GM21576 (cell line): ENCODE data around the gene PRR15L.
A peak's percentile ranks its signal among the peaks of the same experiment; 100 is the strongest.

Source experiments
- ATAC-seq: cut with Tn5 transposase; IDR thresholded peaks from one replicate; pipeline ENCODE4 v1.9.1; 2021; ENCODE audit warnings: mild to moderate bottlenecking, moderate library complexity; ENCODE audit not compliant: unreplicated experiment

The PRR15L gene

DNA sequence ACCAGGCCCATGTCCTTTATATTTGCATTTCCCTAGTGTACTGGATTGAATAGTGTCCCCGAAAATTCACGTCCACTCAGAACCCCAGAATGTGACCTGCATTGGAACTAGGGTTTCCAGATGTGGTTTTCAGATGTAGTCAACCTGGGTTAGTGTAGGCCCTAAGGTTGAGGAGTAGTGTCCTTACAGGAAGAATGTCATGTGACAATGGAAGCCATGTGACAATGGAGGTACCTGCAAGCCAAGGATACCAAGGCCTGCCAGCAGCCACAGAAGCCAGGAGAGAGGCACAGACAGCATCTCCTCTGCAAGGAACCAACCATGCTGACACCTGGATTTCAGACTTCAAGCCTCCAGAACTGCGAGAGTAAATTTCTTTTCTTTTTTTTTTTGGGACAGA, 5.2 kb upstream of the PRR15L start:
- ATAC-seq, result no peak

DNA sequence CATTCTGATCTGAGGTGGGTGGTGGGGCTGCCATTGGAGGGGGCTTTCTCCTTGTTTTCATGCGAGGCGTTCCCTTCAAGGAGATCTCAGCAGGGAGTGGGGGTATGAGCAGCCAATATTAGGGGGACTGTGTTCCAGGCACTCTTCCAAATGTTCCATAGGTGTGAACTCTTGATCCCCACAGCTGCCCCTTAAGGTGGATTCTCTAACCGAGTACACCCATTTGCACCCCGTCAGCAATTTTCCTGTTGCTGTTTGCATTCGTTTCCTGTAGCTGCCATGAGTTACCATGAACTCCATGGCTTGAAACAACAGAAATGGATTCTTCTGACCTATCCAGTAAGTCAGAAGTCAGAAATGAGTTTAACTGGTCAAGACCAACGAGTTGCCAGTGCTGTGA, 3.7 kb upstream of the PRR15L start:
- no peak for ATAC-seq

DNA sequence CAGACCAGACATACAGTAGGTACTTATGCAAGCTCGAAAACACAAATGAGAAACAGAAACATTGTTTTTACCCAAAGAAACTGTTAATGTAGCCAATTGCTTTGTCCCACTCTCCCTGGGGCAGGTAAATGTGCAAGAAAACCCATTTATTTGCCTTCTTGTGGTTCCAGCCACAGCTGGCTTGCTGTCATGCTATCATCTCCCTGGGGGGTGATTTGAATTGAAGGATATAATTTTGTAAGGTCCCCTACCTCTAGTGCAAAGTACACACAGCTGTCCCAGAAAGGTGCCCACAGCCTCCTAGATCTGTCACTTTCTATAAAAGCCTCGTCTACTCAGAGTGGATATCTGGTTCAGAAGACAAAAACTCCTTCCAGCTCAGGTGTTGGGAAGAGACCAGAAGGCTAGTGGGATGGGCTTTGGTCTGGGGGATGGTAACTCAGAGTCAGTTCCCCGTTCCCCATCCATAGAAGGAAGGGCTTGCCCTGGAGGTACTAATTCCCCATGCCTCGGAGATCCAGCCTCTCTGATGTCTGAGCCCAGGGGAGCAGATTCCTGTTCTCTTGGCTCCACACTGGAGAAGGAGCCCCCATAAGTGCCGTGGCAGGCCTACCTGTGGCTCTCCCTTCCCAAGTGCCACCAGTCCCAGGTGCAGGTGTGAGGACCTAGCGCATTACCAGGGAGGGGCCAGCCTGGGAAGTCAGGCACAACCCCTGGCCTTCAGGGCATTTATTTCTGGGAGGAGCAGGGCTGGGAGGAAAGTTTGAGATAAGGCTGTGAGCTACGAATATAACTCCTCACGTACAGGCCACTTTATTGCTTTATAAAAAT, 2.4 kb upstream of the PRR15L start:
- no peak for ATAC-seq

DNA sequence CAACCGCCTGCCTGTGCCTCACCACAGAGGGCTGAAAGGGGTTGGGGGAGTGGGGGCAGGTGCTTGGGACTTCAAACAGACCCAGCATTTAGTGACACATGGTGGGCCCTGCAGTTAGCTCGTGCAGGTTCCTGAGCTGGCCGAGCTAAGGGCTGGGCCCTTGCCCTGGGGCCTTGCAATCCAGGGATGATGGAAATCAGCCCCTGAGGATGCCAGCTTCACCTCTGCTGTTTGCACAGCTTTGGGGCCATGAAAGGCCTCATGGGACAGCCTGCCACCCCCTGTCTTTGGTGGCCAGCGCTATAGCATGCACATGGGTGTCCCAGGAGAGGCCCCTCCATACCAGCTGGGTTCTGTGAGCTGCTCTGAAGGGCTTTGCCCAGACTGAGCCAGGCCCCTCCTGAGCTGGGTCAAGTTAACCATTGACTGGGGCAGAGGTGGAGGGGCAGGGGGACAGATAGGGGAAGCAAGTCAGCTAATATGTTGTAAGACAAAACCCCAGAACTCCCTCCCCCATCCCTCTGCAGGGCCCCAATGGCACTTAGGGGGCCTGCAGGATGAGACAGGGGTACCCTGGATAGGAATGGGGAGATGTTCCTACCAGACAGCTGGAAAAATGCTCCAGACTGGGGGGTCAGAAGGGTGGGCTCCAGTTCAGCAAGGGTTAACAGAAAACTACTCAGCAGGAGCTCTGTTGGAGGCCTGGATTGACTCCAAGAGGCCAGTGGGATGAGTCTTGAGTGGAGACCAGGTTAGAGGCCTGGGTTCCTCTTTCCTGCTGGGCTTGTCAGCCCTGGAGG, 692 bp downstream of the PRR15L start:
- no peak for ATAC-seq

DNA sequence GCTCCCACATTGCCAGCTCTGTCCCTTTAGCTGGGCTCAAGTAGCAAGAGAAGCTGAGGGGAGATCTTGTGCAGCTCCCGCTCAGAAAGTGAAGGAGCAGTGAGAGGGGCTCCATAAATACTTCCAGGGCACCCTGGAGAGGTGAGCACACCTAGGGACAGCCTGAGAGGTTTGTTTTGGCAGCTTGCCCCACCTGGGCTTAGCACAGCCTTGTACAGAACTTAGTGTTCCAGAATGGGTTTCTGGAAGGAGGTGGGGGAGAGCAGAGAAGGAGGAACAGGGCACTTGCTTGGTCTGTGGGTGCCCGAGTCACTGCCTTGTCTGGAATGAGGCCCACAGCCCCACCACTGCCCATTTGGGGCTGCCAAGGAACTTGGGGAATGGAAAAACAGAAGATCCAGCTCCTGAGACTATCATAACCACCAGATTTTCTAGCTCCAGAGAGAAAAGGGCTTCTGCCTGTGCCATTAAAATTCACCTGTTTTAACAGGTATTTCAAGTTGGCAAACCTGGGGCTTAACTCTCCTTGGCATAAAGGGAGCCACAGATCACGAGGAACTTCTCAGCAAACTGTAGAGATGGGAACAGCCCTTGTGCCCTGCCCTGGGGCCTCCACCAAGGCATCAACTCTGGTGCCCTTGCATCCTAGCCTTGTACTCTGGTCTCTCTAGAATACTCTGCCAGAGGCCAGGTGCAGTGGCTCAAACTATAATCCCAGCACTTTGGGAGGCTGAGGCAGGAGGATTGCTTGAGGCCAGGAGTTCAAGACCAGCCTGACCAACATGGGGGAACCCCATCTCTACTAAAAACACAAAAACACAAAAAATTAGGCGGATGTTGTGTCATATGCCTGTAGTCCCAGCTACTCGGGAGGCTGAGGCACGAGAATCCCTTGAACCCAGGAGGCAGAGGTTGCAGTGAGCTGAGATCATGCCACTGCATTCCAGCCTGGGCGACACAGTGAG, 1.9 kb downstream of the PRR15L start:
- no peak for ATAC-seq

DNA sequence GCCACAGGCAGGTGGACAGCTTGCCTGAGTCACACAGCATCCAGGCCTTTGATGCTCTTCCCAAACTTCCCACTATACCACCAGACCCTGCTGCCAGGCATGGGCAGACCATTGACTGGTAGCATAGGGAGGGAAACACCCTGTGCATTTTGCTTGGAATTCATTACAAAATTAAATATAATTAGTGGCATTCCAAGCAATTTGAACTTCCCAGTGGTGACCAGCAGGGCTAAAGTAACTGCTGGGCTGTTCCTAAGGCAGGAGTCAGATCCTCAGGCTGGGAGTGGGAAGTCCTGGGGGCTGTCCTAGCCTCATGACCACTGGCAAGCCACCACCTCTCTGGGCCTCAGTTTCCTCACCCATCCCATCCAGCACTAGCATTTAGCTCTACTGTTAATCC, 3.8 kb downstream of the PRR15L start:
- ATAC-seq, result no peak

DNA sequence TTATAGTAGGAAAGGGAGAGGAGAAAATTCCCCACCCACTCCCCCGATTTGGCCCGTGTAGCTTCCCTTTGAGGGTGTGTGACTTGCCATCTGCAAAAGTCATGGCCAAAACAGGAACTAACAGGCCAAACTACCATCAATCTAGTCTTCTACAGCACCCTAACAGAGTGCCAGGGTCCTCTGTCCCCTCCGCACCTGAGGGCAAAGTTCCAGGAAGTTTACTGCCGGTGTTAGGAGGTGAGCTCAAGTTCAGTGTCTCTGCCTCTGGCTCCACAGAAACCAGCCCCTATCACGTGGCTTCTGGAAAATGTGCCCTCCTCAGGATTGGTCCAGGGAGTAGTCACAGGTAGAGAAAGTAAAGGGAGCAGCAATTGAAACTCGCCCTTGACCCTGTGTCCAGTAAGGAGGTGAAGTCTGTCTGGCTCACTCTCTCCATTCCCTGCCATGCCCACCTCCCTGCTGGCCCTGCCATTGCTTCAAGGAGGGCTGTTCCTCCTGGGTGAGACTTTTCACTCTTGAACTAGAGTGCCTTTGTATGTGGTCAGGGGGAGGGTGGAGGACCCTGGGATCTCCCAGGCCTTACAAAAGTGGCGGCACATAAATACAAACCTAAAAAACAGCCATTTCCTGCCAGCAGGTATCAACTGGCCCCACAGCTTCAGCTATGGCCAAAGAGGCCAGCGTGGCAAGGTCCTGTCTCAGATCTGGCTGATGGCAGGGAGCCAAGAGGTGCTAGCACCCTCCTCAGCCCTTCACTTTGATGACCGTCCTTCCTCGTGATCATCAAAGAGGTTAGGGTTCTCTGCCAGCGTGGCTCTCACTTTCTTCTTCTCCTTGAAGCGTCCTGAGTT, 5.3 kb downstream of the PRR15L start:
- ATAC-seq, result no peak

DNA sequence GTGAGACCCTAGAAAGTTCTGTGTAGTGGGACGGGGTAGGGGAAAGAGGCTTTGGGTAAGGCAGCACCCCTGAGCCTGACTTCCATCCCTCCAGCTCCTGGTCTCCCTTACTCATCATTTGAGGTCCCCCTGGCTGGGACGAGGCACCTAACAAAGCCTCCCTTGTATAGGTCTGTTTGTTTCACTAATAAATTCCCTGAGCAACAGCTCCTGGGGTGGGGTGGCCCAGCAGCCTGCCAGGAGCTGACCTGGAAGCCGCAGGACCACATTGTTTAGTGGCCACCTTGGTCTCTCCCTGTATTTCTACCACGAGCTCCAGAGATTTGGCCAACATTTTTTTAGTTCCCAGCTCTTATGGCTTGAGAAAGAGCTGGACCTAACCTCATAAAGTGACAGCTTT, 7.2 kb downstream of the PRR15L start:
- ATAC-seq, result no peak

DNA sequence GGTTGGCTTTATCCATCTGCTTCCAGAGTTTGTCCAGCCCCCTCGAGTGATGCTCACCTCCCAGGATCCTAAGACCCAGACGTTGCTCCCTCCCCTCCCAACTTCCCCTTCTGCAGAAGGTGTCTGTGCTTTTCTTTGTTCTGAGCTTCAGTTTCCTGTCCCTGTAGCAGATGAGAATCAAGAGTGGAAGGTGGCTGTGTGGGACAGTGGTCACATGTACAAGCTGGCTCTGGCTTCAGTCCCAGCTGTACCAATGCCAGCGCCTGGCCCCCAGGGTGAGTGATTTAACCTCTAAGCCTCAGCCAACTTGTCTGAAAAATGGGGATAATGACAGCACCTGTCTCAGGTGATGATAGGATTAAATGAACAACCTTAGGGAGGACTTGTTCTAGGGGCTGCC, 7.7 kb downstream of the PRR15L start:
- no peak for ATAC-seq

DNA sequence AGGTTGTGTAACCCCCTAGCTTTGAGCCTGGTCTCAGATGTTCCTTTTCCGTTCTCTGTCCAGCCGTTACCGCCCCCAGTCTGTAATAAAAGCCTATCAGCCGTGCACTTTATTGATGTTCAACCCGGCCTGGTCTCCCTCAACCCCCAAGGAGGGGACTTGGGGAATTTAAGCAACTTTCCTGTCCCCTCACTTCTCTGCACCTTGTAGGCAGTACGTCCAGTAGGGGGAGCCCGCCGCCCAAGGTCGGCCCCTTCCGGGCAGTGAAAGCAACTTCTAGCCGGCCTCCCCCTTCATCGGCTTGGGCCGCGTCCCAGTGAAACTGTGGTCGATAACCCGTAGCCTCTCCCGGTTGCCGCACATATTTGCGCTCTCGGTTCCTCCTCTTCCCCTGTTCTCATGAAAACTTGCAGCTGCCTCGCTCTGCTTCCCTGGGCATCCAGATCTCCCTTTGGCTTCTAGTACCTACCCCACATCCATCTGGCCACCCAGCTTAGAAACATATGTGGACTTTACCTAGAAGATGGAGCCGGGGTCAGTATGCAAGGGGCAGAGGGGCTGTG, 8.4 kb downstream of the PRR15L start:
- ATAC-seq, result peak; percentile 61

DNA sequence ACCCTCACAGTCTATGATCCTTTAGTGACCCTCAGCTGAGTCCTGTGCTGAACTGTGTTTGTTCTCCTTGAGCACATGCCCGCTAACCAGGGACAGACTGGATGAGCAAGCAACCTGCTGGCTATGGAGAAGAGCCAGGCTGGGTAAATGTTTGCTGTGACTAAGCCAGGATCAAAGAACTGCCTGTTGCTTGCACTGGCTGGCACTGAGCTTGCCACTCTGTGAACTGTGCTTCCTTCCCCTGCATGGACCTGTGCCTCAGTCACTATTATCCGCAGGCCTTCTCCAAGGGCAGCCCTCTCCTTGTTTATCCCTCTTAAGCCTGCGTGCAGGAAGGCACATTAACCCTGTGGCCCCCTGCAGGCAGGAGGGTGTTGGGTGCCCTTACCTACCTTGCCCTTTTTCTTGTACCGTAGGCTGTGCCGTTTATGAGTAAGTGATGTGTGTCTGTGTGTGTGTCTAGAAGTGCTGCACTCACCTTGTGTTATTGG, 8.9 kb downstream of the PRR15L start:
- ATAC-seq, result no peak

DNA sequence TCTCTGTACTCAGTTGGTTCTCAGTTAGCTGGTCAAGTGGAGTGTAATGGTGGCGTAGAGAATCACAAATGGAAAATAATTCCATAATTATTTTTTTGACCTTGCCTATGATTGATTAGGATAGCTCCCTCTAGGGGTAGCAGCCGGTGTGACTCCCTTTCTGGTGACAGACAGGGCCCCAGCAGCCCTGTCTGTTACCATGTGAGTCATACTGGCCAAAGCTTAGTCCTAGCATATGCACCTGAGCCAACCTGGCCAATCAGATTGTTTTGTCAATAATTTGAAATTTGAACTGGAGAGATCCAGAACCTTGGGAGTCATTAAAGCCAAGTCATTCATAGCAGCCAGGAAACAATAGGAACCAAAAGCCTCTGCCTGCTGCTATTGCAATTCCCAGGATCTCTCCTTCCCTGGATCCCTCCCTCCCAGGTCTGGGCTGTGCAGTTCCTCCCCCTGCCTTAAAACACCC, 10.7 kb downstream of the PRR15L start:
- peak; percentile 37 for ATAC-seq

DNA sequence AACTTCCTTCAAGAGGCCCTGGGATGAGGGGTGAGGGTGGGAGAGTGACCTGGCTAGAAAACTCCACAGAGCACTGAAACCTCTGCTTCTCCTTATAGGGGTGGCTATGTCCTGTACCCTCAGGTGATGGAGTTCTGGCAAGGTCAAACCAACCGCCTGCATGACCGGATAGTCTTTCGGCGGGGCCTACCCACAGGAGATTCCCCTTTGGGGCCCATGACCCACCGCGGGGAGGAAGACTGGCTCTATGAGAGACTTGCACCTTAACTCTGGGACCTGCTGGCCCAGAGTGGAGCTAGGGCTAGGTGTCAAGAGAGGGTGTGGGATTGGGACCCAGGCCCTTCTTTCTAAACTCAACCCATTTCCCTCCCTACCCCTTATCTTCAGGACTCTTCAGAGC, 11.2 kb downstream of the PRR15L start:
- ATAC-seq, result no peak

DNA sequence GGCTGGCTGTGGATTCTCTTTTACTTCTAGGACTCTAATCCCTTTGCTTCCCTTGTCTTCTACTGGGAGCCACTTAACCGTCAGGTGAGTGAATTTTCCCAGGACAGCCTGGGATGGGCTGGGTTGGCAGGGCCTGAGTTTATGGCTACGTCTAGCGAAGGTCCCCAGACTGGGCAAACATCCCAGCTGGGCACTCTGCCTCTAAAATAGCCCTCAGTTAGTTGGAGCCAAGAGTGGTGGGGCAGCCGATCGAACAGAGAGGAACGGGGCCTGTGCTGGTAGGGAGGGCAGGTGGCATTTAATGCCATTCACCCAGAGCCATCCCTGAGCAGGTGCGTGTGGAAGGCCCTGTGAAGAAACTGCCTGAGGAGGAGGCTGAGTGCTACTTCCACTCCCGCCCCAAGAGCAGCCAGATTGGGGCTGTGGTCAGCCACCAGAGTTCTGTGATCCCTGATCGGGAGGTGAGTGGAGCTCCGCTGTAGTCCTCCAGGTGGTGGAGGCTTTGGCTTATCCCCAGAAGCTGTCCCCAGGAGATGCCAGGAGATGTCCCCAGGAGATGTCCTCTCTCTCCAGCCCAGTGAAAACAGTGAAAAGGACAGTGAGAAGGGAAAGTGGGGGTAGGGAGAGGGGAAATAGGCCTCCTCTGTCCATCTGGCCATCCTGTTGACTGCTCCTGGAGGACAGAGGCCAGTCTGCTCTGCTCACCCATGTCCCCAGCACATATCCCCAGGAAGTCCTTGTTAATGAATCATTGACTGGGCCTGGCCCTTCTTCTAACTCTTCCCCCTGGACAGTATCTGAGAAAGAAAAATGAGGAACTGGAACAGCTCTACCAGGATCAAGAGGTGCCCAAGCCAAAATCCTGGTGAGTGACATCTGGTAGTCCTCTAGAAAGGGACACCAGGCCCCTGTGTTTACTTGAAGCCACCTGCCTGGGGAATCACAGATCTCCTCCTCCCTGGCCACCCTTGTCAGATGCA, 11.9 kb downstream of the PRR15L start:
- no peak for ATAC-seq

DNA sequence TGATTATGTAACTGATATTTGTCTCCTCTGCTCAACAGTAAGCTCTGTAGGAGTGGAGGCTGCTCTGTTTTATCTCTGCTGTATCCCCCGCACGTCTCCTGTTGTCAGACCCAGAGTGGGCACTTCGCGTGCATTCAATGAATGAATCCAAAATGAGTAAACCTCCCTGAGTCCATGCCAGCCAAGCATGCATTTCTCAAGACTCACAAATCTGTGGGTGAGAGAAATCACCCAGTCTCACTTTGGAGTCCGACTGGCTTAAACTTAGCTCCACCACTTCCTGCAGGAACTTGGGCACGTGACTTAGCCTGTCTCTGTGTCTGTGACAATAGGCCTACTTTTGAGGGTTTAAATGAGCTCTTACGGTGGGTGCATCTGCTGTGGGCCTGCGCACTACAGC, 12.6 kb downstream of the PRR15L start:
- no peak for ATAC-seq

DNA sequence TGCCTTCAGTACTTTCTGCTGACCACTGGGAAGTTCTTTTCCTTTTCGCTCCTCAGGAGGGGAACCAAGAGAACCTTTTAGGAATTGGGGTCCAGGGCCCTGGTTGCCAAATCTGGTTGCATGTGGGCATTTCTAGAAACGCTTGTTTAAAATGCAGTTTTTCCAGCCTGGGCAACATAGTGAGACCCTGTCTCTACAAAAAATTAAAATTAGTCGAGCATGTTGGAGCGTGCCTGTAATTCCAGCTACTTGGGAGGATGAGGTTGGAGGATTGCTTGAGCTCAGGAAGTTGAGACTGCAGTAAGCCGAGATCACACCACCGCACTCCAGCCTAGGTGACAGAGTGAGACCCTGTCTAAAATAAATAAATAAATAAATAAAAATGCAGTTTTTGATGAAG, 15.1 kb downstream of the PRR15L start:
- no peak for ATAC-seq

DNA sequence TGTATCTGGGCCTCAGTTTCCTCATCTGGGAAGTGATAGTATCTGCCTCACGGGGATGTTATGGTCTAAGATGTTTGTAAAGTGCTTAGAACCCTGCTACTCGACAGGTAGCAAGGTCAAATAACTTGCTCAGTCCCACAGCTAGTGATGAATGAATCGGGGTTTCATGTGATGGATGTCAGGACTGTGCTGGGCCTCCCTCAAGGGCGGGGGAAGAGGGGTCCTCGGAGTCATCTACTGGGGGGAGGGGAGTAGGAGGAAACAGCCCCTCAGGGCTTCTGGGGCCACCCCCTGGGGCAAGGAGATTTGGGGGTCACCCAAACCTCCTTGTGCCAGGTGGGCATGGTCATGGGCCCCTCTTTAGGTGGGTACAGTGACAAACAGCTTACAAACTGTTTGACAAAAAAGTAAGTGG, 15.6 kb downstream of the PRR15L start:
- no peak for ATAC-seq
